Measurements from ENCODE around the gene IGDCC3. TPM values are rescaled to one million over a fixed set of nuclear protein-coding genes. Genes with fewer than 3 reads are reported as not detected.
A peak's percentile ranks its signal among the peaks of the same experiment; 100 is the strongest.

IGDCC3 gene
- total and polyA plus RNA-seq, 10 of the 15 experiments (the other 5 are each of a cell fraction or from before 2014, with no cell fraction given) = 0.10 to 0.20 (median 0.15) TPM; not detected in 7

DNA sequence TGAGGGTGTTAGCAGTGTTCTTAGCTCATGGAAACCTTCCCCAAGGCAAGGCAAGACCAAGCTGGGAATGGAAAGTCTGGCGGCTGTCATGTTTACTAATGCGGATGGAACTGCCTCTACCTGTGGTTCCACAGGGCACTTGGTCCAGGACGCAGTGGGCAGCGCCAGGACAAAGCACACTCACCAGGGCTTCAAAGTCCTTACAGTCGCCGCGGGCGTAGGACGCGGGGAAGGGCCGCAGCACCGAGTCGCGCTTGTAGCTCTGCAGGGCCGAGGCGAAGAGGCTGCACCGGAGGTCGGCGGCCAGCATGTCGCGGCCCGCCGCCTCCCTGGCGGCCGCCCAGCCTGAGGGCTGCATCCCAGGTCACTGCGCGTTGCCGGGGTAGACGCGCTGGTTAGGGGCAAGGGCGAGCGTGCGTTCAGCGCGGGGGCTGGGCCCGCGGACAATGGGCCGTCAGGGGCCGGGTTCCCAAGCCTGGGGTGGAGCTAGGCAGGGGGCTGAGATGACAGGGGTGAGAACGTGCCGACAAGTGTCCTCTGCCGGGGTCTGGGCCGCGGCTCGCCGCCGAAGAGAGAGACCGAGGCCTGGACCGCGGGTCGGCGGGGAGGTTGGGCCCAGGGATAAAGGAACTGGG lies 91.6 kb downstream of the IGDCC3 start:
- DNase-seq (ENCODE audit: low read depth, low spot score) (no peak), ATAC-seq (peak; percentile 61), FAIRE-seq (peak; percentile 35)
- Histone ChIP-seq H3K4me1 (ENCODE audit: control insufficient read depth, insufficient read depth, low read length) (peaks cover 11% of the 10 kb centered on the region), H3K27ac (ENCODE audit: control insufficient read depth, insufficient read depth) (peak overlapping the region; percentile 74), H3K36me3 (ENCODE audit: control insufficient read depth in 2 of 2, insufficient read depth in 2 of 2, low read length in 1 of 2) (no peaks in the 10 kb centered on the region), H3K9ac (ENCODE audit: control insufficient read depth, insufficient read depth, low read length) (peak overlapping the region; percentile 73), H3K4me3 (peak overlapping the region; percentile 74), H2AFZ (ENCODE audit: control insufficient read depth, low read depth, low read length) (peak overlapping the region; percentile 86), H3K4me2 (ENCODE audit: control insufficient read depth, insufficient read depth) (peak overlapping the region; percentile 64), H3K79me2 (ENCODE audit: control insufficient read depth, insufficient read depth, low read length) (no peaks in the 10 kb centered on the region; the same call in 1 of the 2 replicates), H4K20me1 (ENCODE audit: control insufficient read depth, insufficient read depth) (no peaks in the 10 kb centered on the region), H3K27me3 (replicated peaks in 1 of 2; ENCODE audit: control insufficient read depth in 2 of 2, insufficient read depth in 2 of 2, low read length in 1 of 2) (no peaks in the 10 kb centered on the region), H3K9me3 (replicated peaks; ENCODE audit: control insufficient read depth, insufficient read depth, low read length) (no peaks in the 10 kb centered on the region)
- ChIA-PET SMC1A (ENCODE audit: uncharacterized antibody, unreplicated experiment) (interaction anchor here (0.6 to 2.3 kb wide), 11 partner anchors 8 to 152 kb away, joined by 3 to 12 read pairs (median 5); partner anchors contain the start of genes CLPX, PDCD7 and RNU5B-1), POLR2A (interaction anchor here (0.6 to 2.9 kb wide), 18 partner anchors 8 to 489 kb away, joined by 3 to 21 read pairs (median 4); partner anchors contain the start of genes CLPX, PDCD7 and RNU5B-1), CTCF (interaction anchor here (0.8 to 3.8 kb wide), 21 partner anchors 8 to 253 kb away, joined by 3 to 29 read pairs (median 5); partner anchors contain the start of genes CLPX and RNU5B-1), RAD21 (ENCODE audit: unreplicated experiment) (interaction anchor here (0.7 to 4.0 kb wide), 16 partner anchors 12 to 879 kb away, joined by 3 to 18 read pairs (median 4); partner anchors contain the start of genes CLPX, INTS14, PDCD7 and RNU5B-1)
- WGBS (ENCODE audit: insufficient coverage, insufficient replicate concordance, low lambda C conversion rate, missing lambda C conversion rate) = 1% methylated on average over 43 of the region's 52 CpGs
- BruUV-seq (replicated peaks) = no TSS peak
- in situ Hi-C loops (cut with MboI) = no loop called here
- intact Hi-C loops (cut with micrococcal nuclease; ENCODE audit: unreplicated experiment) = loop anchor here (2.0 kb wide), 1 partner anchor 101 kb away; the partner anchor contains the start of gene CLPX
- 0 out of 2 replicates have a peak, but pooled peaks have one; percentile 13 for TF ChIP-seq YY1 (IDR thresholded peaks at IDR 0.05; ENCODE audit: low read depth, low read length)
- TF ChIP-seq RUNX3 (IDR thresholded peaks at IDR 0.05; ENCODE audit: low read length) = no peak
- no peak for TF ChIP-seq TCF12 (IDR thresholded peaks at IDR 0.05; ENCODE audit: low read depth, low read length)
- no peak for TF ChIP-seq RAD21 (IDR thresholded peaks at IDR 0.05; ENCODE audit: insufficient read depth, low read depth, low read length)
- TF ChIP-seq IKZF2 (IDR thresholded peaks at IDR 0.05) = peak in 1 of 2 experiments; percentile 3; a peak in 1 of 4 replicates
- TF ChIP-seq, protein P1, sequence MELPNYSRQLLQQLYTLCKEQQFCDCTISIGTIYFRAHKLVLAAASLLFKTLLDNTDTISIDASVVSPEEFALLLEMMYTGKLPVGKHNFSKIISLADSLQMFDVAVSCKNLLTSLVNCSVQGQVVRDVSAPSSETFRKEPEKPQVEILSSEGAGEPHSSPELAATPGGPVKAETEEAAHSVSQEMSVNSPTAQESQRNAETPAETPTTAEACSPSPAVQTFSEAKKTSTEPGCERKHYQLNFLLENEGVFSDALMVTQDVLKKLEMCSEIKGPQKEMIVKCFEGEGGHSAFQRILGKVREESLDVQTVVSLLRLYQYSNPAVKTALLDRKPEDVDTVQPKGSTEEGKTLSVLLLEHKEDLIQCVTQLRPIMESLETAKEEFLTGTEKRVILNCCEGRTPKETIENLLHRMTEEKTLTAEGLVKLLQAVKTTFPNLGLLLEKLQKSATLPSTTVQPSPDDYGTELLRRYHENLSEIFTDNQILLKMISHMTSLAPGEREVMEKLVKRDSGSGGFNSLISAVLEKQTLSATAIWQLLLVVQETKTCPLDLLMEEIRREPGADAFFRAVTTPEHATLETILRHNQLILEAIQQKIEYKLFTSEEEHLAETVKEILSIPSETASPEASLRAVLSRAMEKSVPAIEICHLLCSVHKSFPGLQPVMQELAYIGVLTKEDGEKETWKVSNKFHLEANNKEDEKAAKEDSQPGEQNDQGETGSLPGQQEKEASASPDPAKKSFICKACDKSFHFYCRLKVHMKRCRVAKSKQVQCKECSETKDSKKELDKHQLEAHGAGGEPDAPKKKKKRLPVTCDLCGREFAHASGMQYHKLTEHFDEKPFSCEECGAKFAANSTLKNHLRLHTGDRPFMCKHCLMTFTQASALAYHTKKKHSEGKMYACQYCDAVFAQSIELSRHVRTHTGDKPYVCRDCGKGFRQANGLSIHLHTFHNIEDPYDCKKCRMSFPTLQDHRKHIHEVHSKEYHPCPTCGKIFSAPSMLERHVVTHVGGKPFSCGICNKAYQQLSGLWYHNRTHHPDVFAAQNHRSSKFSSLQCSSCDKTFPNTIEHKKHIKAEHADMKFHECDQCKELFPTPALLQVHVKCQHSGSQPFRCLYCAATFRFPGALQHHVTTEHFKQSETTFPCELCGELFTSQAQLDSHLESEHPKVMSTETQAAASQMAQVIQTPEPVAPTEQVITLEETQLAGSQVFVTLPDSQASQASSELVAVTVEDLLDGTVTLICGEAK (IDR thresholded peaks at IDR 0.05; ENCODE audit: borderline replicate concordance) = peak; percentile 23; the same call in 1 of the 2 replicates
- TF ChIP-seq SP1 (IDR thresholded peaks at IDR 0.05; ENCODE audit: low read depth, low read length) = no peak
- no peak; the same call in 1 of the 2 replicates for TF ChIP-seq GATAD2B (conservative IDR thresholded peaks at IDR 0.05; ENCODE audit: low read depth)
- TF ChIP-seq BMI1 (IDR thresholded peaks at IDR 0.05; ENCODE audit: borderline replicate concordance) = no peak
- TF ChIP-seq BCL11A (IDR thresholded peaks at IDR 0.05; ENCODE audit: low read depth, low read length) = no peak
- TF ChIP-seq REST (IDR thresholded peaks at IDR 0.05; ENCODE audit: low read depth, low read length) = no peak
- TF ChIP-seq RFX5 (IDR thresholded peaks at IDR 0.05; ENCODE audit: low read depth, low read length) = no peak
- TF ChIP-seq, protein P2, sequence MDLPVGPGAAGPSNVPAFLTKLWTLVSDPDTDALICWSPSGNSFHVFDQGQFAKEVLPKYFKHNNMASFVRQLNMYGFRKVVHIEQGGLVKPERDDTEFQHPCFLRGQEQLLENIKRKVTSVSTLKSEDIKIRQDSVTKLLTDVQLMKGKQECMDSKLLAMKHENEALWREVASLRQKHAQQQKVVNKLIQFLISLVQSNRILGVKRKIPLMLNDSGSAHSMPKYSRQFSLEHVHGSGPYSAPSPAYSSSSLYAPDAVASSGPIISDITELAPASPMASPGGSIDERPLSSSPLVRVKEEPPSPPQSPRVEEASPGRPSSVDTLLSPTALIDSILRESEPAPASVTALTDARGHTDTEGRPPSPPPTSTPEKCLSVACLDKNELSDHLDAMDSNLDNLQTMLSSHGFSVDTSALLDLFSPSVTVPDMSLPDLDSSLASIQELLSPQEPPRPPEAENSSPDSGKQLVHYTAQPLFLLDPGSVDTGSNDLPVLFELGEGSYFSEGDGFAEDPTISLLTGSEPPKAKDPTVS (IDR thresholded peaks at IDR 0.05; ENCODE audit: low read depth, low read length) = no peak
- TF ChIP-seq PAX5 (IDR thresholded peaks at IDR 0.05; ENCODE audit: borderline replicate concordance, low read depth, low read length) = no peak
- no peak for TF ChIP-seq RELA (IDR thresholded peaks at IDR 0.05; ENCODE audit: borderline replicate concordance, partially characterized antibody)
